HepG2 (cell line): ENCODE measurements around the gene ABHD1. TPM values are rescaled to one million over a fixed set of nuclear protein-coding genes. Genes with fewer than 3 reads are reported as not detected.

Source experiments
- ATAC-seq: fragments of 200-7000 bp; cut with Tn5 transposase; 3 replicates; pipeline ENCODE4 v1.9.1; 2020; ENCODE audit warnings: mild to moderate bottlenecking, moderate library complexity
- BruUV-seq: library from RNA; stranded (reverse); fragments of 400-500 nt; replicated peaks from 2 replicates; lab custom pipeline; 2021; lab: Mats Ljungman, UMichigan
- CTCF ChIA-PET: fragments of 300-600 bp; formaldehyde crosslinking; extraction: SDS; loops from one replicate; lab custom pipeline; 2021; ENCODE audit warnings: low total read pairs, inconsistent platforms, low intra/inter-chr PET ratio; lab: Yijun Ruan, JAX
- POLR2A ChIA-PET: fragments of 350-600 bp; sonication (Branson Sonifier 250); formaldehyde crosslinking; loops from one replicate; lab custom pipeline; 2020; ENCODE audit warnings: antibody characterized with exemption, inconsistent platforms; lab: Yijun Ruan, JAX
- DNase-seq: peaks from one replicate; pipeline ENCODE4 v3.0.0-alpha.2; 2015; ENCODE audit warnings: low spot score
- FAIRE-seq: peaks from 3 replicates; lab custom pipeline; 2011; peaks lifted over from hg19 to GRCh38; lab: Jason Lieb, UNC
- H2AFZ ChIP-seq: one replicate; pipeline ENCODE4 v1.6.1; 2011; ENCODE audit warnings: low read length, inconsistent platforms
- H3K27ac ChIP-seq: fragments of 300-600 bp; 3 replicates; pipeline ENCODE4 v1.8.0; 2011; ENCODE audit warnings: mixed run types, mild to moderate bottlenecking, mixed read lengths, low read length, inconsistent platforms; ENCODE audit not compliant: insufficient read depth; ENCODE audit errors: extremely low read length
- H3K27me3 ChIP-seq, 2 experiments: fragments of 200-600 bp in 1 of 2; 2 replicates in 1 of 2; 3 replicates in 1 of 2; pipeline versions ENCODE4 v1.6.0 to v1.8.0; 2011; ENCODE audit warnings: low read length in 2 of 2, mild to moderate bottlenecking in 2 of 2, moderate library complexity in 2 of 2, inconsistent platforms in 1 of 2; ENCODE audit not compliant: insufficient read depth in 2 of 2, control insufficient read depth in 1 of 2
- H3K36me3 ChIP-seq, 2 experiments: fragments of 200-600 bp in 1 of 2; replicated peaks in 1 of 2; 2 replicates in 1 of 2; 3 replicates in 1 of 2; pipeline versions ENCODE4 v1.5.1 to v1.8.0; 2011; ENCODE audit warnings: low read length in 2 of 2, inconsistent platforms in 1 of 2; ENCODE audit not compliant: insufficient read depth in 2 of 2, control insufficient read depth in 1 of 2
- H3K4me1 ChIP-seq: 2 replicates; pipeline ENCODE4 v1.5.1; 2012; ENCODE audit warnings: low read length, inconsistent platforms; ENCODE audit not compliant: insufficient read depth
- H3K4me2 ChIP-seq: 2 replicates; pipeline ENCODE4 v1.6.0; 2011; ENCODE audit warnings: low read depth, low read length, inconsistent platforms
- H3K4me3 ChIP-seq, 3 experiments: fragments of 200-600 bp in 1 of 3; sonication (generic), shearing (Covaris generic) in 1 of 3; replicated peaks in 1 of 3; 2 replicates each; pipeline ENCODE4 v1.5.1; 2011 to 2016; ENCODE audit warnings: low read length in 3 of 3, inconsistent platforms in 2 of 3, low read depth in 2 of 3, mild to moderate bottlenecking in 2 of 3, control low read depth in 1 of 3, mixed read lengths in 1 of 3; ENCODE audit not compliant: insufficient read depth in 1 of 3
- H3K79me2 ChIP-seq: one replicate; pipeline ENCODE4 v1.6.1; 2011; ENCODE audit warnings: low read length, inconsistent platforms; ENCODE audit not compliant: insufficient read depth
- H3K9ac ChIP-seq: 2 replicates; pipeline ENCODE4 v1.6.0; 2011; ENCODE audit warnings: mild to moderate bottlenecking, low read depth, low read length, inconsistent platforms; ENCODE audit not compliant: insufficient read depth
- H3K9me3 ChIP-seq: 2 replicates; pipeline ENCODE4 v1.5.1; 2012; ENCODE audit warnings: mild to moderate bottlenecking, low read length
- H4K20me1 ChIP-seq: 2 replicates; pipeline ENCODE4 v1.6.0; 2011; ENCODE audit warnings: inconsistent platforms, mild to moderate bottlenecking, low read length, moderate library complexity; ENCODE audit not compliant: insufficient read depth
- AGO1 ChIP-seq: fragments of 200-400 bp; formaldehyde crosslinking; IDR thresholded peaks from 2 replicates; pipeline ENCODE4 v1.6.1; 2017; ENCODE audit warnings: mild to moderate bottlenecking, low read depth, low read length, moderate library complexity; ENCODE audit not compliant: poor library complexity, severe bottlenecking
- AHDC1 ChIP-seq: sonication (generic); formaldehyde crosslinking; IDR thresholded peaks from 2 replicates; pipeline ENCODE4 v1.5.1; 2020; ENCODE audit warnings: mild to moderate bottlenecking, missing genetic modification reagents, borderline replicate concordance
- ARHGAP35 ChIP-seq: sonication (generic); formaldehyde crosslinking; IDR thresholded peaks from 2 replicates; pipeline ENCODE4 v1.9.0; 2022; ENCODE audit warnings: mild to moderate bottlenecking, inconsistent platforms, moderate library complexity, missing genetic modification reagents, borderline replicate concordance
- ISL2 ChIP-seq: sonication (generic); formaldehyde crosslinking; IDR thresholded peaks from 2 replicates; pipeline ENCODE4 v1.5.0; 2020; ENCODE audit warnings: missing genetic modification reagents
- JDP2 ChIP-seq: sonication (generic); formaldehyde crosslinking; IDR thresholded peaks from 2 replicates; pipeline ENCODE4 v1.8.1; 2022; ENCODE audit warnings: missing genetic modification reagents, borderline replicate concordance
- RARA ChIP-seq: IDR thresholded peaks from 2 replicates; pipeline ENCODE4 v1.6.1; 2016; ENCODE audit warnings: missing genetic modification reagents, missing compliant biosample characterization
- REXO4 ChIP-seq: sonication (generic); formaldehyde crosslinking; IDR thresholded peaks from 2 replicates; pipeline ENCODE4 v1.8.0; 2022; ENCODE audit warnings: missing genetic modification reagents, mild to moderate bottlenecking, borderline replicate concordance
- SNRNP70 ChIP-seq: fragments of 200-400 bp; formaldehyde crosslinking; IDR thresholded peaks from 2 replicates; pipeline ENCODE4 v1.6.1; 2017; ENCODE audit warnings: mild to moderate bottlenecking, low read depth, low read length, moderate library complexity
- SP2 ChIP-seq: sonication (generic); formaldehyde crosslinking; IDR thresholded peaks from 2 replicates; pipeline ENCODE4 v1.5.1; 2020; ENCODE audit warnings: mild to moderate bottlenecking, missing genetic modification reagents
- ZFP41 ChIP-seq: sonication (generic); formaldehyde crosslinking; IDR thresholded peaks from 2 replicates; pipeline ENCODE4 v1.4.0; 2020; ENCODE audit warnings: mild to moderate bottlenecking, missing genetic modification reagents, borderline replicate concordance
- ZFP62 ChIP-seq: sonication (generic); formaldehyde crosslinking; IDR thresholded peaks from 2 replicates; pipeline ENCODE4 v1.4.0; 2020; ENCODE audit warnings: missing genetic modification reagents
- ZNF382 ChIP-seq: sonication (generic); formaldehyde crosslinking; IDR thresholded peaks from 2 replicates; pipeline ENCODE4 v1.5.0; 2020; ENCODE audit warnings: missing genetic modification reagents, mild to moderate bottlenecking, borderline replicate concordance
- ZNF652 ChIP-seq: IDR thresholded peaks from 2 replicates; pipeline ENCODE4 v1.6.1; 2016; ENCODE audit warnings: low read depth, borderline replicate concordance
- ZNF687 ChIP-seq: sonication (generic); formaldehyde crosslinking; IDR thresholded peaks from 2 replicates; pipeline ENCODE4 v1.5.1; 2020; ENCODE audit warnings: mild to moderate bottlenecking, missing genetic modification reagents, moderate library complexity
- ZNF850 ChIP-seq: sonication (generic); formaldehyde crosslinking; conservative IDR thresholded peaks from 2 replicates; pipeline ENCODE4 v1.9.0; 2021; ENCODE audit warnings: mild to moderate bottlenecking, missing genetic modification reagents
- WGBS: methylation state at CpG from one replicate; pipeline ENCODE4 v1.1.6; 2017; ENCODE audit warnings: low lambda C conversion rate; 5-methylcytosine and 5-hydroxymethylcytosine counted together
- in situ Hi-C: cut with HindIII; loops from 2 replicates; pipeline ENCODE4 v1.10.0; 2017; ENCODE audit warnings: low pct_unique_long_range_greater_than_20kb; ENCODE audit not compliant: extremely low pct_ligation_motif_present
- intact Hi-C: fragments of 100-400 bp; cut with micrococcal nuclease; formaldehyde crosslinking; loops from one replicate; pipeline ENCODE4 v1.10.0; 2022; ENCODE audit not compliant: unreplicated experiment
- polyA plus RNA-seq, 8 experiments: library from polyadenylated mRNA; depleted of rRNA in 3 of 8; stranded (reverse) in 7 of 8; unstranded in 1 of 8; fragments of >200 nt; fragmentation: Illumina TruSeq in 4 of 8; extraction: Trizol in 4 of 8; gene quantifications; 2 replicates each; pipeline versions ENCODE4 v1.2.1 to v1.2.3, GENCODE V29; 2011 to 2016; ENCODE audit warnings: low read depth in 4 of 8, missing spikeins in 1 of 8, mixed read lengths in 1 of 8; ENCODE audit not compliant: insufficient read depth in 1 of 8
- total RNA-seq, 5 experiments: library from RNA; depleted of rRNA; stranded (reverse); fragments of >200 nt; fragmentation: Illumina TruSeq; extraction: Trizol; gene quantifications; 2 replicates each; pipeline ENCODE4 v1.2.3, GENCODE V29; 2016; ENCODE audit warnings: low read depth in 1 of 5

The ABHD1 gene
- total and polyA plus RNA-seq, 2 of the 13 experiments (the other 11 are each of a cell fraction or from before 2014, with no cell fraction given) = 0.04 to 0.81 TPM

GRCh38 chr2:27155069-27155520 lies 31.5 kb downstream of the ABHD1 start:
- intact Hi-C loops (no loop called here), in situ Hi-C loops (no loop called here)
- no peaks in the 10 kb centered on the region for H3K9me3 ChIP-seq
- no peak overlapping the region for H3K4me2 ChIP-seq
- no peaks in the 10 kb centered on the region for H3K36me3 ChIP-seq
- no peaks in the 10 kb centered on the region for H4K20me1 ChIP-seq
- ChIA-PET CTCF (no interaction called here), POLR2A (interaction anchor here (0.8 to 1.2 kb wide), 2 partner anchors 21 to 36 kb away, joined by 3 read pairs; partner anchors contain the start of gene PREB)
- DNase-seq (no peak), FAIRE-seq (no peak), ATAC-seq (no peak)
- H3K27ac ChIP-seq = no peak overlapping the region
- no peak overlapping the region for H3K4me3 ChIP-seq
- BruUV-seq = no TSS peak
- no peak overlapping the region for H3K9ac ChIP-seq
- H3K27me3 ChIP-seq = no peaks in the 10 kb centered on the region
- H3K4me1 ChIP-seq = peaks cover 65% of the 10 kb centered on the region
- 79% methylated on average over 9 of the region's 9 CpGs for WGBS
- no peaks in the 10 kb centered on the region for H3K79me2 ChIP-seq
- H2AFZ ChIP-seq = no peak overlapping the region
- no peak for TF ChIP-seq ISL2 (CRISPR knock-in tag)
- TF ChIP-seq ZFP62 (CRISPR knock-in tag) = no peak
- TF ChIP-seq ZNF382 (CRISPR knock-in tag) = no peak
- TF ChIP-seq ZFP41 = no peak
- no peak for TF ChIP-seq SNRNP70
- no peak for TF ChIP-seq AGO1
- TF ChIP-seq RARA (CRISPR knock-in tag) = no peak
- TF ChIP-seq ARHGAP35 (CRISPR knock-in tag) = no peak
- no peak for TF ChIP-seq ZNF850 (CRISPR knock-in tag)
- TF ChIP-seq SP2 (CRISPR knock-in tag) = 0 out of 2 replicates have a peak, but pooled peaks have one; percentile 38
- no peak for TF ChIP-seq JDP2 (CRISPR knock-in tag)
- no peak for TF ChIP-seq REXO4 (CRISPR knock-in tag)
- no peak for TF ChIP-seq ZNF652 (CRISPR knock-in tag)
- TF ChIP-seq ZNF687 = peak; percentile 52
- no peak for TF ChIP-seq AHDC1
